Measurements from ENCODE around the gene RNF138. TPM values are rescaled to one million over a fixed set of nuclear protein-coding genes. Genes with fewer than 3 reads are reported as not detected.
"Not testable (repeated sequence)": the region's sequence is repeated elsewhere in the genome, so short reads cannot be mapped to it uniquely, and the experiment has no call there.

Gene RNF138
- total RNA-seq, 1 donor from 2014 or later = 8.6 TPM

DNA sequence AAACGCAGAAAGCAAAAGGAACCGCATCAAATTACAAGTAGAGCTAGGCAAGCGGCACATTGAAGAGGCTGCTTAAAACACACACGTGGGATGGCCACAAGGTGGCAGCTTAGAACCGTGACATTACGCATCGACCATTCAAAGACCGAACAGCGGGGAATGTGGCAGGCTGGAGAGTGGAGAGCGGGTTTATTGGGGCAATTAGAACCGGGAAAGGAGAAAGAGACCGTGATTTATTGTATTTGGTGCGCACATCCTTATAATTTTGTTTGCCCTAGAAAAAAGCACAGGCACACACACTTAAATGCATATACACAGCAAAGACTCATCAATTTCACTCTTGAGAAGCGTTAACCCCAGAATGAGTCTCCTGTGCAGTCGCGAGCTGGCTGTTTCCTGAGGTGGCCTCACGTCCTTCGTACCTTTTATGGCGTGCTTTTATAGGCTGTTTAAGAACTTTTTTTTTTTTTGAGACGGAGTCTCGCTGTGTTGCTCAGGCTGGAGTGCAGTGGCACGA is 66.5 kb downstream of the RNF138 start:
- intact Hi-C loops (cut with DNase I) = loop anchor here (1.0 to 5.0 kb wide), 2 partner anchors 314 to 391 kb away; partner anchors contain the start of gene GAREM1
- no peak for DNase-seq (ENCODE audit: low spot score)

DNA sequence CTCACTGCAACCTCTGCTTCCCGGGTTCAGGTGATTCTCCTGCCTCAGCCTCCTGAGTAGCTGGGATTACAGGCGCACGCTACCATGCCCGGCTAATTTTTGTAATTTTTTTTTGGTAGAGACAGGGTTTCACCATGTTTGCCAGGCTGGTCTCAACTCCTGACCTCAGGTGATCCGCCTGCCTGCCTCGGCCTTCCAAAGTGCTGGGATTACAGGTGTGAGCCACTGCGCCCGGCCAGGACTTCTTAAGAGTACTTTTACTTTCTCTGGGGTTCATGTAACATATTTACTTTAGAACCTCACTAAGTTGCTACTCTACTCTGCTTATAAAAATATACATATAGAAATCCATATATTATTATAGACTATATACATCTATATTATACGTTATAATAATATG is 67.0 kb downstream of the RNF138 start:
- intact Hi-C loops (cut with DNase I) = loop anchor here (1.0 to 5.0 kb wide), 2 partner anchors 314 to 391 kb away; partner anchors contain the start of gene GAREM1
- not testable (repeated sequence) for DNase-seq (ENCODE audit: low spot score)

DNA sequence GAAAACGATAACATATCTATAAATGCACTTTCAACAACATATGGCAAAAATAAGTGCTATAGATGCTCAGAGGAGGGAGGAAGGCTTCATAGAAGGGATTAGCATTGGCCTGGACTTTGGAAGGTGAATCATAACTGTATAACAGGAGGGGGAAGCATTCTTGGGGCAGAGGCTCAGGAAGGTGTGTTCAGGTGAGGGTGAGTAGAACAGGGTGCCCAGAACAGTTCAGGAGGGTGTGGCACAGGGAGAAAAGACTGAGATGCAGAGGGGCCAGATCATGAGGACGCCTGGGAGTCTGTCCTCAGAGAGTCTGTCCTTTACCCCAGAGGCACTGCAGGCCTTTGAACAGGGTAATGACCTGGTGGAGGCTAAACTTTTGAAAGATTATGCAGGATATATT is 68.9 kb downstream of the RNF138 start:
- intact Hi-C loops (cut with DNase I) = no loop called here
- DNase-seq (ENCODE audit: low spot score) = no peak

DNA sequence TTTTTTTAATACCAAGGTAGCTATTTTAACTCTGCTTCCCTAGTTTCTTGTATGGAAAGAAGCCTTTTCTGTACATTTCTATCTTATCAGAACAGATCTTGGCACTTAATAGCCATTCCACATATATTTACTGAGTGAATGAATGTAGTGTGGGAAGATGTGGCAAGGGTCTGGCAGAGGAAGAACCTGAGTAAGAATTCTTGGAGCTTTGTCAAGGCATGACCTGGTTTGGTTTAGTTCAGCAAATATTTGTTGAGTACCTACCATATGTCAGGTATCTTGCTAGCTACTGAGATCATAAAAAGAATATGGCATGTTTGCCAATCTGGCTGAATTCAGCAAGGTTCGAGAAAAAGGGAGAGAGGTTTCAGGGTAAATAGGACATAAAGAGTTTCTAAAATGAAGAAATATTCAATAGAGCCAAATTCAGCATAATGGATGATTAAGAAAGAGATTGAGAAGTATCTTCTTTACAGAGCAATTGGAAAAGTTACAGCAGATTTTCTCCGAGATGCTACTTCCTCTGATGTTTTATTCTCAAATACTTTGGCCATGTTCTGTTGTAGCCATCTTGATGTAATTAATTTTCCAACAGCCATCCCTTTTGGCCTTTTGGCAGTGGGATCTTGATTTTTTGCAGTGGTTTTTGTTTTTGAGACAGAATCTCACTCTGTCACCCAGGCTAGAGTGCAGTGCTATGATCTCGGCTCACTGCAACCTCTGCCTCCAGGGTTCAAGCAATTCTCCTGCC is 76.5 kb downstream of the RNF138 start:
- intact Hi-C loops (cut with DNase I) = no loop called here
- DNase-seq (ENCODE audit: low spot score) = no peak

DNA sequence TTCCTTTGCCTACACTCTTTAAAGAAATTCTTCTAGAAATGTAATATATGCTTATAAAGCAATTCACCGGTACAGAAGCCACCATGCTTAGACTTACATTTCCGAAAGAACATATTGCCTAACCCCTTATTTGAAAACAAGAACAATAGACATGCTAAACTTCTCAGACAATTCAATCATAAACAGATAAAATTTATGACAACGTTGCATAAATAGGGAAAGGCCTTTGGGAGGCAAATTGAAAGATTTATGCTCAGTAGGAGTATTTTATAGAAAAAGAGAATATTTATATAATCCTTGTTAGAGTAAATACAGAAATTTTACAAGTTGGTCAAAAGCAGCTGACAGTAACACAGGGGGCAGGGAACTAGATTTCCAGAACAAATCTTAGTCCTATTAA is 82.0 kb downstream of the RNF138 start:
- no peak for DNase-seq (ENCODE audit: low spot score)
- intact Hi-C loops (cut with DNase I) = no loop called here

DNA sequence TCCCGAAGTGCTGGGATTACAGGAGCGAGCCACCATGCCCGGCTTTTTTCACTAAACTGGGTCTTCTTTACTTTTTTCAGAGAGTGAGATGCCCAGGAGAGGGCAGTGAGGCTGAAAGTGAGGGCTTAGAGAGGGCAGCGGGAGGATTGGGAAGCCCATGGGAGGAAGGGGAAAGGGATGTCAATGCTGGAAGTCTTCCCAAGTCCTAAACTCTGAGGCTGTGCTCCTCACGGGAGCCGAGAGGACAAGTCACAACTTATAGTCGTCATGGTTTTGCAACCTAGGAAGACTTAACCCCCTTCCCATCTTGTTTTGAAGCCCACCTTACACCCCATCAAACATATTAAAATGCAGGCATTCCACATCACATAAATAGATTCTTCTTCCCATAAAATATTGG is 83.0 kb downstream of the RNF138 start:
- intact Hi-C loops (cut with DNase I) = no loop called here
- no peak for DNase-seq (ENCODE audit: low spot score)

DNA sequence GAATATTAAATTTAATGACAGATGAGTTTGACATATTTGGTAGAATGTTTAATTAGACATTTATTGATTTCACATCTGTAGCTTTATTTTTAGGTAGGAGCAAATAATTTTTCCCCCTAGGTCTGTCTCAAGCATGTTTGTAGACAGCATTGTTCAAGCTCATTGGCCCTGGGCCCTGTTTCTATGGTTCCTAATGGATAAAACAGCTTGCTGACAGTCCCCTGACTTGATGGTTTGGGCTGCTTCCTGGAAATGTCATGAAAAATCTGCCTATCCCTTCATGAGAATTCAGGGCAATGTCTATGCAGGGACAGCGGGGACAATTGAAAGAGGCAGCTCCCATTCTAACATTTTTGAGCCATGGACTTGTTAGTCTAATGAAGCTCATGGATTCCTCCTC is 83.6 kb downstream of the RNF138 start:
- intact Hi-C loops (cut with DNase I) = no loop called here
- no peak for DNase-seq (ENCODE audit: low spot score)

DNA sequence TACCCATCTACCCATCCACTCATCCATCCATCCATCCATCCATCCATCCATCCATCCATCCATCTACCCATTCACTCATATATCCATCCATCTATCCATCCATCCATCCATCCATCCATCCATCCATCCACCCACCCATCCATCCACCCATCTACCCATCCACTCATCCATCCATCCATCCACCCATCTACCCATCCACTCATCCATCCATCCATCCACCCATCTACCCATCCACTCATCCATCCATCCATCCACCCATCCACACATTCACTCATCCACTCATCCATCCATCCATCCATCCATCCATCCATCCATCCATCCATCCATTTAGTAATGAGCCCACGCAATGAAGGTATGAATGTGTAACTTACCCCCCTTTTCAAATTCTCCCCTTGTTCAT is 85.1 kb downstream of the RNF138 start:
- intact Hi-C loops (cut with DNase I); DNase-seq (ENCODE audit: low spot score): not testable (repeated sequence)

DNA sequence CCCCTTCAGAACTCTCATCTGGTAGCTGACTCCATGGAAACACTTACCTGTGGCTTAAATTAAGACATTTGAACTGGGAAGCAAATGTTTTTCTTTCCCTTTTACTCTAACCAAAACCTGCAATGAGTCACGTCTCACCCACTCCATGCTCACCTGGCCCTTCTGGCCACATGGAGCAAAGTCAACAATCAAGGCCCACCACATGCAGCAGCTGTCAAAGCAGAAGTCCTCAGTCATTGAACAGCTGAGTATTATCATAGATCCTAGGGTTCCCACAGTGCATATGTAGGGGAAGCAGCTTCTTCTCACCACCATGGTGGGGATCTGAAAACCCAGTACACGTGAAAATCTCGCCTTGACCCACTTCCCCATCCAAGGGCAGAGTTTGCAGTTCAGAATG is 85.9 kb downstream of the RNF138 start:
- intact Hi-C loops (cut with DNase I) = no loop called here

More for the DNA sequence above, 85.9 kb downstream of the RNF138 start:
- DNase-seq (ENCODE audit: low spot score) = no peak

Other genes starting within 250 kb of the RNF138 start
- 30.1 TPM for gene TRAPPC8, start 148.7 kb upstream of the RNF138 start, total RNA-seq
- gene RNF125, start 73.0 kb upstream of the RNF138 start, total RNA-seq = 1.5 TPM
- gene MEP1B, start 98.2 kb downstream of the RNF138 start, total RNA-seq = 0.13 TPM

Data from cardiac septum (tissue), 1 donor.